Measurements from ENCODE around the gene JARID2. TPM values are rescaled to one million over a fixed set of nuclear protein-coding genes. Genes with fewer than 3 reads are reported as not detected.
"Not testable (repeated sequence)": the region's sequence is repeated elsewhere in the genome, so short reads cannot be mapped to it uniquely, and the experiment has no call there.

JARID2 gene
- polyA plus RNA-seq, 1 donor: 13.3 TPM

GRCh38 chr6:15279047-15279661, 33.3 kb downstream of the JARID2 start:
- H3K9me3 ChIP-seq (ENCODE audit: control insufficient read depth, low read depth, low read length): no peaks in the 10 kb centered on the region
- H3K27me3 ChIP-seq (ENCODE audit: control insufficient read depth, insufficient read depth, low read length): no peaks in the 10 kb centered on the region
- no CpG with 5 or more reads among the region's 5 CpGs for WGBS (ENCODE audit: insufficient coverage, low lambda C conversion rate)
- peak in 1 of 2 donors; percentile 49 for DNase-seq
- H3K4me3 ChIP-seq (ENCODE audit: low read length): no peak overlapping the region
- H3K36me3 ChIP-seq (ENCODE audit: control insufficient read depth, insufficient read depth, low read length): no peaks in the 10 kb centered on the region
- peaks cover 19% of the 10 kb centered on the region for H3K4me1 ChIP-seq (ENCODE audit: control insufficient read depth, insufficient read depth, low read length)
- peak overlapping the region; percentile 72 for H3K27ac ChIP-seq (ENCODE audit: low read length)

- peaks cover 19% of the 10 kb centered on the region for H3K4me1 ChIP-seq (ENCODE audit: control insufficient read depth, insufficient read depth, low read length)
- no peak for DNase-seq
- H3K9me3 ChIP-seq (ENCODE audit: control insufficient read depth, low read depth, low read length): no peaks in the 10 kb centered on the region
- H3K27ac ChIP-seq (ENCODE audit: low read length): peak overlapping the region; percentile 72
- H3K36me3 ChIP-seq (ENCODE audit: control insufficient read depth, insufficient read depth, low read length): no peaks in the 10 kb centered on the region
- no peak overlapping the region for H3K4me3 ChIP-seq (ENCODE audit: low read length)
- 3% methylated on average over 5 of the region's 6 CpGs for whole genome bisulfite sequencing (ENCODE audit: insufficient coverage, low lambda C conversion rate)
- no peaks in the 10 kb centered on the region for H3K27me3 ChIP-seq (ENCODE audit: control insufficient read depth, insufficient read depth, low read length)
These were observed 34.2 kb downstream of the JARID2 start for GRCh38 chr6:15280028-15280427.

- DNase-seq: no peak
- WGBS (ENCODE audit: insufficient coverage, low lambda C conversion rate): no CpG with 5 or more reads among the region's 8 CpGs
- H3K4me3 ChIP-seq (ENCODE audit: low read length): no peak overlapping the region
- peaks cover 19% of the 10 kb centered on the region for H3K4me1 ChIP-seq (ENCODE audit: control insufficient read depth, insufficient read depth, low read length)
- no peaks in the 10 kb centered on the region for H3K36me3 ChIP-seq (ENCODE audit: control insufficient read depth, insufficient read depth, low read length)
- no peaks in the 10 kb centered on the region for H3K27me3 ChIP-seq (ENCODE audit: control insufficient read depth, insufficient read depth, low read length)
- H3K9me3 ChIP-seq (ENCODE audit: control insufficient read depth, low read depth, low read length): no peaks in the 10 kb centered on the region
- H3K27ac ChIP-seq (ENCODE audit: low read length): no peak overlapping the region
These were observed 35.1 kb downstream of the JARID2 start for GRCh38 chr6:15280961-15281360.

- Histone ChIP-seq H3K9me3 (ENCODE audit: control insufficient read depth, low read depth, low read length) (no peaks in the 10 kb centered on the region), H3K36me3 (ENCODE audit: control insufficient read depth, insufficient read depth, low read length) (no peaks in the 10 kb centered on the region), H3K4me1 (ENCODE audit: control insufficient read depth, insufficient read depth, low read length) (peaks cover 19% of the 10 kb centered on the region), H3K27ac (ENCODE audit: low read length) (no peak overlapping the region), H3K27me3 (ENCODE audit: control insufficient read depth, insufficient read depth, low read length) (no peaks in the 10 kb centered on the region), H3K4me3 (ENCODE audit: low read length) (no peak overlapping the region)
- DNase-seq: no peak
- WGBS (ENCODE audit: insufficient coverage, low lambda C conversion rate): 92% methylated on average over 3 of the region's 4 CpGs
These were observed 36.5 kb downstream of the JARID2 start for GRCh38 chr6:15282334-15282733.

- Histone ChIP-seq H3K4me3 (ENCODE audit: low read length) (no peak overlapping the region), H3K27ac (ENCODE audit: low read length) (no peak overlapping the region), H3K36me3 (ENCODE audit: control insufficient read depth, insufficient read depth, low read length) (no peaks in the 10 kb centered on the region), H3K27me3 (ENCODE audit: control insufficient read depth, insufficient read depth, low read length) (no peaks in the 10 kb centered on the region), H3K9me3 (ENCODE audit: control insufficient read depth, low read depth, low read length) (no peaks in the 10 kb centered on the region), H3K4me1 (ENCODE audit: control insufficient read depth, insufficient read depth, low read length) (peaks cover 15% of the 10 kb centered on the region)
- WGBS (ENCODE audit: insufficient coverage, low lambda C conversion rate): 60% methylated on average over 1 of the region's 3 CpGs
- no peak for DNase-seq
These were observed 38.1 kb downstream of the JARID2 start for GRCh38 chr6:15283986-15284361.

GRCh38 chr6:15284743-15285142, 38.9 kb downstream of the JARID2 start:
- no peak overlapping the region for H3K27ac ChIP-seq (ENCODE audit: low read length)
- H3K9me3 ChIP-seq (ENCODE audit: control insufficient read depth, low read depth, low read length): no peaks in the 10 kb centered on the region
- H3K27me3 ChIP-seq (ENCODE audit: control insufficient read depth, insufficient read depth, low read length): no peaks in the 10 kb centered on the region
- peaks cover 8% of the 10 kb centered on the region for H3K4me1 ChIP-seq (ENCODE audit: control insufficient read depth, insufficient read depth, low read length)
- WGBS (ENCODE audit: insufficient coverage, low lambda C conversion rate): no CpG with 5 or more reads among the region's 1 CpG
- DNase-seq: no peak
- H3K4me3 ChIP-seq (ENCODE audit: low read length): no peak overlapping the region
- no peaks in the 10 kb centered on the region for H3K36me3 ChIP-seq (ENCODE audit: control insufficient read depth, insufficient read depth, low read length)

- H3K27me3 ChIP-seq (ENCODE audit: control insufficient read depth, insufficient read depth, low read length): no peaks in the 10 kb centered on the region
- no peak overlapping the region for H3K27ac ChIP-seq (ENCODE audit: low read length)
- H3K9me3 ChIP-seq (ENCODE audit: control insufficient read depth, low read depth, low read length): no peaks in the 10 kb centered on the region
- H3K4me1 ChIP-seq (ENCODE audit: control insufficient read depth, insufficient read depth, low read length): peaks cover 5% of the 10 kb centered on the region
- 90% methylated on average over 2 of the region's 3 CpGs for WGBS (ENCODE audit: insufficient coverage, low lambda C conversion rate)
- H3K36me3 ChIP-seq (ENCODE audit: control insufficient read depth, insufficient read depth, low read length): no peaks in the 10 kb centered on the region
- no peak for DNase-seq
- no peak overlapping the region for H3K4me3 ChIP-seq (ENCODE audit: low read length)
These were observed 39.9 kb downstream of the JARID2 start for GRCh38 chr6:15285682-15286294.

- no peak for DNase-seq
- no peak overlapping the region for H3K27ac ChIP-seq (ENCODE audit: low read length)
- H3K27me3 ChIP-seq (ENCODE audit: control insufficient read depth, insufficient read depth, low read length): no peaks in the 10 kb centered on the region
- H3K36me3 ChIP-seq (ENCODE audit: control insufficient read depth, insufficient read depth, low read length): no peaks in the 10 kb centered on the region
- WGBS (ENCODE audit: insufficient coverage, low lambda C conversion rate): 100% methylated on average over 1 of the region's 6 CpGs
- no peaks in the 10 kb centered on the region for H3K4me1 ChIP-seq (ENCODE audit: control insufficient read depth, insufficient read depth, low read length)
- H3K4me3 ChIP-seq (ENCODE audit: low read length): no peak overlapping the region
- no peaks in the 10 kb centered on the region for H3K9me3 ChIP-seq (ENCODE audit: control insufficient read depth, low read depth, low read length)
These were observed 42.0 kb downstream of the JARID2 start for GRCh38 chr6:15287670-15288375.

- WGBS (ENCODE audit: insufficient coverage, low lambda C conversion rate): 91% methylated on average over 4 of the region's 8 CpGs
- no peaks in the 10 kb centered on the region for H3K9me3 ChIP-seq (ENCODE audit: control insufficient read depth, low read depth, low read length)
- H3K4me1 ChIP-seq (ENCODE audit: control insufficient read depth, insufficient read depth, low read length): no peaks in the 10 kb centered on the region
- H3K4me3 ChIP-seq (ENCODE audit: low read length): no peak overlapping the region
- no peaks in the 10 kb centered on the region for H3K27me3 ChIP-seq (ENCODE audit: control insufficient read depth, insufficient read depth, low read length)
- H3K36me3 ChIP-seq (ENCODE audit: control insufficient read depth, insufficient read depth, low read length): no peaks in the 10 kb centered on the region
- DNase-seq: no peak
- H3K27ac ChIP-seq (ENCODE audit: low read length): no peak overlapping the region
These were observed 43.0 kb downstream of the JARID2 start for GRCh38 chr6:15288856-15289255.

GRCh38 chr6:15289456-15289855, 43.6 kb downstream of the JARID2 start:
- not testable (repeated sequence) for H3K4me1 ChIP-seq (ENCODE audit: control insufficient read depth, insufficient read depth, low read length); H3K27ac ChIP-seq (ENCODE audit: low read length); H3K9me3 ChIP-seq (ENCODE audit: control insufficient read depth, low read depth, low read length); H3K27me3 ChIP-seq (ENCODE audit: control insufficient read depth, insufficient read depth, low read length); H3K4me3 ChIP-seq (ENCODE audit: low read length); H3K36me3 ChIP-seq (ENCODE audit: control insufficient read depth, insufficient read depth, low read length); DNase-seq
- no CpG with 5 or more reads among the region's 7 CpGs for WGBS (ENCODE audit: insufficient coverage, low lambda C conversion rate)
